Ascending aorta (tissue), 2 donors: Measurements from ENCODE around the gene CERK. TPM values are rescaled to one million over a fixed set of nuclear protein-coding genes. Genes with fewer than 3 reads are reported as not detected.

ENCODE experiments used
- DNase-seq, 2 donors: peaks; one replicate each; pipeline ENCODE4 v3.0.0-alpha.2; 2019; ENCODE audit warnings: low spot score in 2 of 2
- H3K27ac ChIP-seq, 2 donors: fragments of 200-600 bp; sonication (generic); one replicate each; pipeline ENCODE4 v1.5.1; 2016 to 2017; ENCODE audit warnings: mild to moderate bottlenecking in 1 of 2
- H3K27me3 ChIP-seq: fragments of 200-600 bp; sonication (generic); one replicate; pipeline ENCODE4 v1.5.1; 2017
- H3K36me3 ChIP-seq, 2 donors: fragments of 200-600 bp; sonication (generic); one replicate each; pipeline ENCODE4 v1.5.1; 2016
- H3K4me1 ChIP-seq, 2 donors: fragments of 200-600 bp; sonication (generic); one replicate each; pipeline ENCODE4 v1.5.1; 2016 to 2017; ENCODE audit warnings: mild to moderate bottlenecking in 1 of 2
- H3K4me3 ChIP-seq, 2 donors: fragments of 200-600 bp; sonication (generic); one replicate each; pipeline ENCODE4 v1.5.1; 2016 to 2017; ENCODE audit warnings: mild to moderate bottlenecking in 1 of 2
- H3K9me3 ChIP-seq, 2 donors: fragments of 200-600 bp; sonication (generic); one replicate each; pipeline ENCODE4 v1.5.1; 2016
- CTCF ChIP-seq, 3 experiments: fragments of 200-600 bp in 2 of 3; fragments of 450-650 bp in 1 of 3; sonication (generic) in 2 of 3; IDR thresholded peaks; one replicate each; pipeline ENCODE4 v1.5.1; 2016 to 2019; ENCODE audit warnings: antibody characterized with exemption in 3 of 3, mild to moderate bottlenecking in 1 of 3, moderate library complexity in 1 of 3
- intact Hi-C: fragments of 100-400 bp; cut with DNase I; formaldehyde crosslinking; loops from one replicate; pipeline ENCODE4 v1.15.1; 2023
- total RNA-seq: library from RNA; depleted of rRNA; stranded (reverse); fragments of >200 nt; gene quantifications from one replicate; pipeline ENCODE4 v1.1.0, GENCODE V29; 2016

Gene CERK
- total RNA-seq, 1 donor from 2014 or later = 27.5 TPM

- H3K9me3 ChIP-seq = no peaks in the 10 kb centered on the region
- H3K36me3 ChIP-seq = no peaks in the 10 kb centered on the region
- no peak overlapping the region for H3K4me3 ChIP-seq
- intact Hi-C loops = no loop called here
- DNase-seq = no peak
- no peak overlapping the region for H3K27ac ChIP-seq
- TF ChIP-seq CTCF (IDR thresholded peaks at IDR 0.05) = no peak
- no peaks in the 10 kb centered on the region for H3K27me3 ChIP-seq
- peaks cover 18 to 20% of the 10 kb centered on the region in 2 donors for H3K4me1 ChIP-seq
Measured at GRCh38 chr22:46750863-46751443, 12.9 kb upstream of the CERK start.

GRCh38 chr22:46750530-46750800 lies 12.4 kb upstream of the CERK start:
- TF ChIP-seq CTCF (IDR thresholded peaks at IDR 0.05) = no peak
- no peak for DNase-seq
- H3K27me3 ChIP-seq = no peaks in the 10 kb centered on the region
- H3K9me3 ChIP-seq = no peaks in the 10 kb centered on the region
- H3K4me1 ChIP-seq = peaks cover 18 to 20% of the 10 kb centered on the region in 2 donors
- H3K4me3 ChIP-seq = no peak overlapping the region
- no peak overlapping the region for H3K27ac ChIP-seq
- no peaks in the 10 kb centered on the region for H3K36me3 ChIP-seq
- intact Hi-C loops = no loop called here

DNA sequence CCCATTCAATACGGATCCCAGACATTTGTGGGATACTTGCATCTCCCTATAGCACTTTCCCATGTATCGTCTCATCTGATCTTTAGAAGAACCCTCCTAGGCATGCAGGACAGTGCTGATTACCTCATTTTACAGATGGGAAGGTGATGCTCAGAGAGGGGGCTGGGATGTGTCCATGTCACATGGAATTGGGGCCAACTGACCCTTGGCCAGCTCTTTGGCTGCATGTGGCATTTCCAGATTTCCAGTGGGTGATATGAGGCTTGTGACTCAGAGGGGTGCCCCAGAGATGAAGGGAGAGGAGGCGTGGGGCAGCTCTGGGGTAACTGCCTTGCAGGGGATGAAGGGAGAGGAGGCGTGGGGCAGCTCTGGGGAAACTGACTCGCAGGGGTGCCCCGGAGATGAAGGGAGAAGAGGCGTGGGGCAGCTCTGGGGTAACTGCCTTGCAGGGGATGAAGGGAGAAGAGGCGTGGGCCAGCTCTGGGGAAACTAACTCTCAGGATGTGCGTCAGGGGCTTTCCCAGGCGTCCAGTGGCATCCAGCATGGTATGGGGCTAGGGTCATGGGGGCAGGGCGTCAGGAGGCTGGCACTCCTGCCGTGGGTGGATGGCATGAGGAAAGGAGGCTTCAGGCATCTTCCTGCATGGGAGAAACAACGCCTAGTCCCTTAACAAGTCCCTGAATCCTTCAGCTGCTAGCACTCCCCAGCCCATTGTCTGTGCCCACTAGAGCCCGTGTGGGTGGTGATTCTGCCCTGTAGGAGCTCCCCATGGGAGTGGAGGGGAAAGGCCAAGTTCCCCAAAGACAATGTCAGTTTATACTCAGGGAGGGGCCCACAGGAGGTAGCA lies 11.9 kb upstream of the CERK start:
- intact Hi-C loops = no loop called here
- peaks cover 16% of the 10 kb centered on the region in 2 donors for H3K4me1 ChIP-seq
- no peak overlapping the region for H3K27ac ChIP-seq

GRCh38 chr22:46748908-46749675 lies 11.0 kb upstream of the CERK start:
- peaks cover 11 to 13% of the 10 kb centered on the region in 2 donors for H3K4me1 ChIP-seq
- no peaks in the 10 kb centered on the region for H3K36me3 ChIP-seq
- H3K27ac ChIP-seq = no peak overlapping the region
- intact Hi-C loops = no loop called here
- no peaks in the 10 kb centered on the region for H3K9me3 ChIP-seq
- H3K27me3 ChIP-seq = no peaks in the 10 kb centered on the region
- no peak overlapping the region for H3K4me3 ChIP-seq
- TF ChIP-seq CTCF (IDR thresholded peaks at IDR 0.05) = no peak
- no peak for DNase-seq

More for the DNA sequence above, 11.9 kb upstream of the CERK start:
- H3K36me3 ChIP-seq = no peaks in the 10 kb centered on the region
- H3K4me3 ChIP-seq = no peak overlapping the region
- no peak for TF ChIP-seq CTCF (IDR thresholded peaks at IDR 0.05)
- no peak for DNase-seq
- H3K9me3 ChIP-seq = no peaks in the 10 kb centered on the region
- H3K27me3 ChIP-seq = no peaks in the 10 kb centered on the region

DNA sequence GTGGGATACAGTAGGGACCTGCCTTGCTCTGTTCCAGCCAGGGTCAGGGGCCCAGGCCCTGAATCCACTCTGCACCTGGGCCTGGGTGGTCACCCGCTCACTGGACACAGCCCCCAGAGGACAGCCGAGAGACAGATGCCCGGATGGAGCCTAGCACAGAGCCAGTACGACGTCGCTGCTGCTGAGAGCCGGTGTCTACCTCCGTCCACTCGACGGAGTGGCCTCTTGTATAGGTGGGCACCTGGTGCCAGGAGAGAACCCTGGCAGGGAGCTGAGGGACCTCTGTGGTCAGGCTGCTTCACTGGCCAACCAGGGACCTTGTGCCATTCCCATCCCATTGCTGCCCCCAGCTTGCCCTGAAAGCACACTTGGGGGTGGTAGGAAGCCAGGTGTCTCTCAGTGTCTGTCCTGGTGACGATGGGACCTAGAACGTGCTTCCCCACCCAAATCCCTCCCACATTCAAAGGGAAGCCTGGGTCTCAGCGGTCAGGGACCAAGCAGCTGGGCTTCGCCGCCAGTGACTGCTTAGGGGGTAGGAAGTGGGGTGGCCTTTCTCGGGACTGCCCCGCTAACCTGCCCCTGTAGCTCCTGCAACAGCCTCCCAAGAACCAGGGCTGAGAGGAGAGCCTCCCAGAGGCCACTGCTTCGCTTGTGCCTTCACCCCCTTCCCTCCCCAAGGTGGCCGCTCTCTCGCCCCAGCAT lies 10.3 kb upstream of the CERK start:
- no peak for TF ChIP-seq CTCF (IDR thresholded peaks at IDR 0.05)
- H3K9me3 ChIP-seq = no peaks in the 10 kb centered on the region
- intact Hi-C loops = no loop called here
- DNase-seq = no peak
- H3K4me1 ChIP-seq = peaks cover 4 to 5% of the 10 kb centered on the region in 2 donors
- no peak overlapping the region for H3K4me3 ChIP-seq
- no peaks in the 10 kb centered on the region for H3K27me3 ChIP-seq
- H3K36me3 ChIP-seq = no peaks in the 10 kb centered on the region
- no peak overlapping the region for H3K27ac ChIP-seq
